ENCODE measurements around the gene NXNL2.

NXNL2 gene

DNA sequence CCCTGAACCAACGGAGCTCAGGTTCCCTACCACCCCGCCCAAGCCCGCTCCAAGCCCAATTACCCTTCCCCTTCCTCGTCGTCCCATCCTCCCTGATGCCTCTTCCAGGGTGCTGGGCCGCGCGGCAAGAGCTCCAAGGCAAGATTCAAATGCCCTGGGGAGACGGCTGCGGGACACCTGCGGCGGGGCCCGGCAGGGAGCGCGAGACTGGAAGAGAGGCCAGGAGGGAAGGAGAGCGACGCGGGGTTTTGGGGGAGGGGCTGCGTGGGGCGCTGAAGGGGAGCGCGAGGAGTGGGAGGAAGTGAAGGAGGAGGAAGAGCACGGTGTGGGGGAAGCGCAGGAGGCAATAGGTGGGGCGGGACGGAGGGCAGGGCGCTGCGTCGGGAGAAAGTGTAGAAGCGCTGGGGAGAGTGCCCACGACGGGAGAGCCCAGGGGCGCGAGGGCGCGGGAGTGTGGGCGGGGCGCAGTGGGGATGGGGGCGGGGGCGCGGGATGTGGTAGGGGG, 975 bp upstream of the NXNL2 start:
- no peak for DNase-seq

DNA sequence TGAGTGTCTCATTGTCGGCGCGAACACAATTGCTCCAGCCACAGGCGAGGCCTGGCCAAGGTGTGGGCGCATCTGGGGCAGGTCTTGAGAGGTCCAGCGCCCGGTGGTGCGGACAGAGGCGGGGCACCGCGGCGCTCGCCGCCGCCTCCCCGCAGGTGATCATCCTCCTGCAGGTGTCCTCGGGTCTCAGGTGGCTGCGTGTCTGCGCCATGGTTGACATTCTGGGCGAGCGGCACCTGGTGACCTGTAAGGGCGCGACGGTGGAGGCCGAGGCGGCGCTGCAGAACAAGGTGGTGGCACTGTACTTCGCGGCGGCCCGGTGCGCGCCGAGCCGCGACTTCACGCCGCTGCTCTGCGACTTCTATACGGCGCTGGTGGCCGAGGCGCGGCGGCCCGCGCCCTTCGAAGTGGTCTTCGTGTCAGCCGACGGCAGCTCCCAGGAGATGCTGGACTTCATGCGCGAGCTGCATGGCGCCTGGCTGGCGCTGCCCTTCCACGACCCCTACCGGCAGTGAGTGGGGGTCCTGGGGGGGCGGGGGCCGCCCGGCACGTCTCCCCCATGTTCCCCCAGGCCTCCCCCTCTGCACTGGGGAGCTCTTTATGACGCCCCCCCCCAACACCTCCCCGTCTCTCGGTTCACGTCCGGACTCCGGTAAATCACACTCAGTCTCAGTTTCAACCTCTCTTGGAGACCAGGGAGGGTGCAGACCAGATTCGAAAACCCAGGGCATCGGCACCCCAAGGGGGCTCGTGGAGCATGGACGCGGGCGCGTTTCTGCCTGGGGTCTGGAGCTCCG, 446 bp downstream of the NXNL2 start:
- DNase-seq: no peak

DNA sequence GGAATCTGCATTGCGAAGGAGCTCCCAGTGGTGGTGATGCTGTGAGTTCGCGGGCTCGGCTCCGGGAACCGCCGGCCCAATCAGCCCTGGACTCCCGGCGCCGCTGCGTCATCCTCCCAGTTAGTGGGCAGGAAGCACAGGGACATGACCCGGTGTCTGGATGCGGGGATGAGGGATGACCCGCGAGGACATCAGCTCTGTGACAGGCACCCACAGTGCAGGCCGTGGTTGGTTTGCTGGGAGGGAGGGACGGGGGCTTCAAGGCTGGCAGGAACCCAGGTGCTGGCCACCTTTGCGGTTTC, 996 bp downstream of the NXNL2 start:
- no peak for DNase-seq

DNA sequence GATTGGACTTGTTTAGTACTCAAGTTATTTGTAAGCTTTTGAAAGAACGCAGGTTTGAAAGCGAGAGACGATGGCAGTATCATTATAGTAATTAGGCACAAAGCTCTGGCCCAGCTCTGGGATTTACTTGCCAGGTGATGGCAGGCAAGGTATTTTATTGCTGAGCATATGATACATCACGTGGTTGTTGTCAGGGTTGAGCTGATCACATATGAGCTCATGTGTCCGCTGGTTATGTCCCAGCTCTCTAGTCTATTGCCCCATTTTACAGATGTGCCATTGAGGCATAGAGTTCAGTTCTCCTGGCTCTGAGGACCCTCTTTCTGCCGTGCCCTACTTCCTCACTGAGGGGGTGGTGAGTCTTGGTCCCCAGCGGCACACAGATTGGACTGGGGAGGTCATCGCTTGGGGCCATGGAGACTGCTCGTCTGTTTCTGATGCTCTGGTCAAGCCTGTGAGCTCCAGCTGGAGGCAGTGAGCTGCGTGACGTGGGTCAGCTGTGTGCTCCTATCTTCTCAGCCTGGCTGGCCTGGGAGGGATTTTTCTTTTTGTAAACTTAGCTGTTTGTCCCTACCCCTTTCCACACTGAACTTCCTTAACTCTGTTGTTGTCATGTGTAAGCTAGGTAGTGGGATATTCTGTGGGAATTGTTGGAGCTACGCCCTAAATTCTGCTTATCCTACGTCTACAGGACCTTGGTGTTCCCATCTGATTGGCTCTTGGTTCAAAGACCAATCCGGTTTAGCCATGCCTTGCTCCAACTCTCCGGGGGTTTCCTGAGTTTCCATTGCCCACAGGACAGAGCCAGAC, 2.2 kb downstream of the NXNL2 start:
- no peak for DNase-seq

DNA sequence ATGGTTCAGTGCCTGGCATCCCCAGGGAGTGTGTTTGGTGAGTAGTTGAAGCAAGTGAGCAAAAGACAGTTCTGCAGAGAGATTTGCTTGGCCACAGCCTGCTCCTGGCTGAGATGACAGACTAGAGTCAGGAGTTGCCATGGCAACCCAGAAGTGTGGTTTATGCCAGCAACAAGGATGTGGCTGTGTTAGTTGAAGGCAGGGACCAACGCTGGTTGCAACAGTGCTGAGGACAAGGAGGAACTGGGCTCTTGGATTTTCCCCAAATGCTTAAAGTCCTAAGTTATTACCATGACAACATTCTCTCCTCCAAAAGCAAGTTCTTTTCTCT, 2.7 kb downstream of the NXNL2 start:
- peak in 1 of 2 experiments; percentile 0 for DNase-seq

DNA sequence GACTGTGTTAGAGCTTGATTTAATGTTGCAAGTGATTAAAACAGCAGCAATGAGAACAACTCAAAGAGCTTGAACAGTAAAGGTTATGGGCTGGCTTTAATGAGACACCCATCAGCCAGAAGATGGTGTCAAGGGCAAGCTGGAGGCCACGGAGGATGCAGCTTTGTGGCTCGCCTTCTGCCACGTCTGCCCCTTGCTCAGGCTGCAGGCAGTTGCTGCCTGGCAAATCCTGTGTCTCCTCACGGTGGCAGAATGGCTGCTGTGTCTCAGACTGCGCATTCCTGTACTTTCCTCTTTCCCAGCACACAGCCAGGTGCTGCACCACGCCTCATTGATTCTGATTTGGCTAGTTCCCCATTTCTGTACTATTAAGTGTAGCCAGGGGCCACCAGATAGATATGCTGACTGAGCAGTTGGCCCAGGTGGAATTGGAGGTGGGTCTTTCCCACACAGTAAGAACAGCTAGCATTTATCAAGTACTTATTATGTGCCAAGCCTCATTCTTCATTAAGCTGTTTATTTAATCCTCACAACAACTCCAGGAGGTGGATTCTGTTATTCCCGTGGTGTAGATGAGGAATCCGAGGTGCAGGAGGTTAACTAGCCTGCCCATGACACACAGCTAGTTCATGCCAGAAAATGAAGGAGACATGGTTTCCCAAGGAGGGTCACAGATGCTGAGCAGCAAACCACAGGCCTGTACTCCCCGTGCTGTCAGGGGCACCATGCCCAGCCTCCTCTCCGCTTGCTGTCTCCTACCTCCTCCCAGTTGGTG, 3.5 kb downstream of the NXNL2 start:
- DNase-seq: no peak

DNA sequence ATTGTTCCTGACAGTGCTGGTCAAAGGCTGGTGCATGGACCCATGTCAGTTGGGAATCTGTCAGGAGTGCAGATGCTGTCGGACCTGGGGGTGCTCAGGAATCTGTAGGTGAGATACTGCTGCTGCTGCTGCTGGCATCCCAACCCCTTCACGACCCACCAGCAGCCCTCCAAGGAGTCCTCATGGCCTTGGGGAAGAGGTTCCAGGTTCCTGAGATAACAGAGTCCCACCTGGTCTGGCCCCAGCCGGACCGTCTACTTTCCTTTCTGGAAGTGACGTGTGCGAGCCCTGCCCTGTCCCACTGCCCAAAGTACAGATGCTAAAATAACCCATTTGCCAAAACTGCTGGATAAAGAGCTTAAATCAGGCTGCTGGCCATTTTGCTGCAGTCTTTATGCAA, 4.3 kb downstream of the NXNL2 start:
- no peak for DNase-seq

DNA sequence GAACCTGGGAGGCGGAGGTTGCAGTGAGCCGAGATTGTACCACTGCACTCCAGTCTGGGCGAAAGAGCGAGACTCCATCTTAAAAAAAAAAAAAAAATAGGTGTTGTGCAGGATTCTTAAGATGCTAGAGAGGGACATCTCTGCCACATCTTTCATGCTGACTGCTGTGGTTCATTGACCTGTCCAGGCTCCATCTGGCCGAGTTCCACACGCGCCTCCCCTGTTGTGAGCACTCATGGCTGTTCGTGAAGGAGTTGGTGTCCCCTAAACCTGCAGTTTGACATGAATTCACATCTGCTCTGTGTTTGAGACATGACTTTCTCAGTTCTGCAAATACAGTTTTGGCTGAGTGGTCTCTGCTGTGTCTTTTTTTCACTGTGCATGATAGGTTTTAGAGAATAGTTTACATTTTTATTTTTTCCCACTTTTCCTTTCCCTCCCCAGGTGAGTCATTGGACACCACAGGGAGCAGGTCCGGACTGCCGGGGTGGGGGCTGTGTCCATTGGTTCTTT, 5.3 kb downstream of the NXNL2 start:
- DNase-seq: no peak

DNA sequence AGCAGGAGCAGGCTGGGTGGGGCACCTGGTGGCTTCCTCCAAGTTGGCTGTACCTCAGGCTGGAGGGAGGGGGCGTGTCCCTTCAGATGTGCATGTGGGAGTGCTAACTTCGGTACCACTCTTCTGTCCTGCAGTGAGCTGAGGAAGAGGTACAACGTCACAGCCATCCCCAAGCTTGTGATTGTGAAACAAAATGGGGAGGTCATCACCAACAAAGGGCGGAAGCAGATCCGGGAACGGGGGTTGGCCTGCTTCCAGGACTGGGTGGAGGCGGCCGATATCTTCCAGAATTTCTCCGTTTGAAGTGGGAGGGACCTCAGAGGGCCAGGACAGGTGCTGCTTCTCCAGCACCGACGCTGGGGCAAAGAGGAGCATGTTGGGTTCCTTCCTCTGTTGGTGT, 9.3 kb downstream of the NXNL2 start:
- no peak for DNase-seq

DNA sequence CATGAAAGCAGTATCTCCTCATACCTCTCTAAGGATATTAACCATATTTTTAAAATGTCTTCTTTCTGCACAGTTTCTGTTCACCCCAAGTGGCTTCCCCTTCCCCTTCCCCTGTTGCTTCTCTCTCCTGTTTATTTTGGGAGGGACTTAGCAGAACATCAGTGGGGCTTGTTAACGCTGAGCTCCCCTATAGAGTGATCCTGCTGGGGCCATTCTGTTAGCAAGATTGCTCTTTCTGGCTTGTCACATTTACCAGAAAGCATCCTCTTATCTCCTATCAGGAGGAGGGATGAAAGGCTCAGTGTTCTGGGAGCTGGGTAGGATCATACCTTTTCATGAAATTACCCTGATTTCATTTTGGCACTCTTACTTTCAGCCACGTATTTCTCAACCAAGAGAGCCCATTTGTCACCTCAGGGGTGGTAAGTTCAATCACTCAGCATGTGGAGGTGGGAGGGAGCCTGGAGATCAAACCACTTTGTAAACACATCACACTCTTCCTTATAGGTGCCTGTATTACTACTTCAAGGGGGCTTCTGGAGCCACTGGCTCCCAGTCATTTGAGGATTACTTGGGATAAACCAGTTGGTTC, 16.7 kb downstream of the NXNL2 start:
- no peak for DNase-seq

DNA sequence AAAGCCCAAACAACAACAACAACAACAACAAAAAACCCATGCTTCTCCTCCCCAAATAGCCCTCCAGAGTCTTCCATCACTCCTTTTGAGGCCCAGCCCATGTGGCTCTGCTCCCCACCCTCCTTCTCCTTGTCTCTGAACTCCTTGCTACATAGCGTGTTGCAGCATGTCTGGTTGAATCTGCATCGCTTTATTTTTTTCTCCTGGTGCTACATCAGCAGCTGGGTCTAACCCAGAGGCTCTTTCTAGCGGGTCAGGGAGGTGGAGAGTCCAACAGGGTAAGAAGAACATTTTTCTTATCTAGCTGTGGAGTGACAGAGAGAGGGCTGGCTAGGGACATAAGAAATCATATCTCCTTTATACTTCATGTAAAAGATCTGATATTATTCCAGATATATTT, 18.4 kb downstream of the NXNL2 start:
- DNase-seq: no peak

DNA sequence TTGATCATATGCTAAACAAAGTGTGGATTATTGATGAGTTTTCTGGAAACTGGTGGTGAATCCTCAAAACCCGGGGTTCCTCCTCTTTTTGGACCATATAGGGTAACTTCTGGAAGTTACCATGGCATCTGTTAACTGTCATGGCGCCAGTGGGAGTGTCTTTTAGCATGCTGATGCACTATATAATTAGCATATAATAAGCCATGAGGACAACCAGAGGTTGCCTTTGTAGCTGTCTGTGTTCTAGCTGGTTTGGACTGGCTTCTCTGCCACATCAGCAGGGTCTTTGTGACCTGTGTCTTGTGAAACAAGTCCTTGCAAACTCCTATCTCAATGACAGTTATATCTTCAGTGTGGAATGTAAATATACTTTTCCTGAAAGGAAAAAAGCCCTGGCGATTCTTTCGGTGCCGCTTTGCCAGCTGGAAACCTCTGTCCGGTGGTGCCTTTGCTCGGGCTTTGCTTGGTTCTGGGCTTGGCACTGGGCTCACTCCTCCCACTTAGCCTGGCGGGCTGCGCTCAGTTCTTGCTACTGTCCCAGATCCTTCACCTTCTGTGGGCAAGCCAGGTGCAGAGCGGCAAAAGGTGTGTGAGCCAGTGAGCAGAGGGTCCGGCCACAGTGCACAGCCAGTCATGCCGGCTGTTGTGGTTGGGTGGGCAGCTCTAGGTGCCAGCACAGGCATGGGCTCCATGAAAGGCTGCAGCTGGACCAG, 20.4 kb downstream of the NXNL2 start:
- DNase-seq: no peak

DNA sequence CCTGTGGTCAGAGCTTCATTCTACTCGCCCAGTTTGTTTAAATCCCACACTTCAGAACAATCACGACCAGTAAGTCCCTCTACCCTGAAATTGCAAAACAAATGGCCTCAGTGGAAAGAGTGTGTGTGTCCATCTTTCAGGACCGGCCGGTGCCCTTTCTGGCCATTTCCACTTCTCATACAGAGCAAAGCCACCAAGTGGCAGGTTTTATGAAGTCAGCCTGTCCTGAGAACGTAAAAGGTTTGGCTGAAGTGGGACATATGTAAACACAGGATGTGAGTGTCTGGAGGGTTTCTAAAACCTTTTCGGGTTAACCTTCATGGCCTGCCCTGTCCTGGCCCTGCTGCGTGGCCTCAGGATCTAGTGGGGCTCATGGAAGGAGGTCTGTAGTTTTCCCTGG, 24.7 kb downstream of the NXNL2 start:
- no peak for DNase-seq

DNA sequence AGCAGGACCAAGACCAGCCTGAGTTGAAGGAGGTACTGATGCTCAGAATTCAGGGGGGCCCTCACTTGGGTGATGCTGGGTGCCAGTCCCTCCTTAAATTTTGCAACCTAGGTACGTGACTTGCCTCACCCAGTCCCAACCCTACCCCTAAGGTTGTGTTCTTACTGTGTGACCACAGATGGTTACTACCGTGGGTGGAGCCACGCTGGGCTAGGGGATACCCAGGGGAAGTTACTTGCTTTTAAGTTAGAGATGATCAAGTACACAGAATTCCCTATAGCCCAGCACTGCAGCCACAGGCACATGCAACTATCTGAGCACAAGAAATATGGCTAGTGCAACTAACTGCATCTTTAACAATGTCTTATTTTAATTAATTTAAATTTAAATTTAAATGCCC, 32.9 kb downstream of the NXNL2 start:
- no peak for DNase-seq

DNA sequence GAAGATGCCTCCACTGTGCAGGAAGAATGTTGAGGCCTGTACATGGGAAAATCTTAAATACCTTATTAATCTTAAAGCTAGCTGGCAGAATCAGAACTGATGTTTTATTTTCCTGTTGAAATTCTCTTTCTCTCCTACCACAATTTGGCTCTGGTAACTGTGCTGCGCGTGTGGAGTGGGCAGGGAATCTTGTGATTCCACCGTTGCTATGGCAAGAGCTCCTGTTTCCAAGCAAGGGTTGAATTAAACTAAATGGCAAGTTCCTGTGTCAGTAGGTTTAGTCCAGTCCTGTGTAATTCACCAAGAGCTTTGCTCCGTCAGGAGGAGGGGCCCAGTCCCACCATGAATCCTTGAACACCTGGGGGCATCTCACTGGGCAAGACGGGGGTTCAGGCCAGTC, 36.4 kb downstream of the NXNL2 start:
- DNase-seq: no peak

DNA sequence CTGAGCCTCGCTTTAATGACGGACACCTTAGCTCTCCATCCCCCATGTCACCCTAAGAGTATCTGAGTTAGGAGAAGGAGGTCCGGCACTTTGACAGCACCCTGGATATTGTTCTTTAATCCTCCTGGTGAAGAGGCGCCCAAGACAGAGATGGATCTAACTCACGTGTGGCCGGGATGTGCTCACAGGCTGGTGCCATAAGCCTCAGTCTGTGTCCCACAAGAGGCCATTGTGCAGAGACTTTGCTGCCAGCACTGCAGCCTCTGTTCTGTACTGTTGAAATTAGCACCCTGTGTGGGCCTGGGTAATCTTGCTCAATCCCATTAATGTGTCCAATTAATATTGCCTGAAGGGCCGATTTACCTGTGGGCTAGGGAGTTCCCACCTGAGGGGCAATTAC, 37.7 kb downstream of the NXNL2 start:
- DNase-seq: no peak

DNA sequence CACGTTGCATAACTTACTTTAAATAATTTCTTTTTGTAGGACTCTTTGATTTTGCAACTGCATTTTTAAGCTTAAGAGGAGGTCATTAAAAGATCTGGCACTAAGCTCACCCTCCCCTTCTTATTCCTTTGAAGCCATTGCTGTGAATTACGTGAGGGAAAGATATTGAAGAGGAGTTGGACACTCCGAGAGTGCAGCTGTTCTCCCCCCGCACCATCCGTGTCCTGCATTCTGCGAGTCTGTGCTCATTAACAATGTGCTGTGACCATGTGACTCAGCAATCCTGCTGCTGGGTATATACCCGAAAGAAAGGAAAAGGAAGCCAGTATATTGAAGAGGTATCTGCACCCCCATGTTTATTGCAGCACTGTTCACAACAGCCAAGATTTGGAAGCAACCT, 40.0 kb downstream of the NXNL2 start:
- no peak for DNase-seq

DNA sequence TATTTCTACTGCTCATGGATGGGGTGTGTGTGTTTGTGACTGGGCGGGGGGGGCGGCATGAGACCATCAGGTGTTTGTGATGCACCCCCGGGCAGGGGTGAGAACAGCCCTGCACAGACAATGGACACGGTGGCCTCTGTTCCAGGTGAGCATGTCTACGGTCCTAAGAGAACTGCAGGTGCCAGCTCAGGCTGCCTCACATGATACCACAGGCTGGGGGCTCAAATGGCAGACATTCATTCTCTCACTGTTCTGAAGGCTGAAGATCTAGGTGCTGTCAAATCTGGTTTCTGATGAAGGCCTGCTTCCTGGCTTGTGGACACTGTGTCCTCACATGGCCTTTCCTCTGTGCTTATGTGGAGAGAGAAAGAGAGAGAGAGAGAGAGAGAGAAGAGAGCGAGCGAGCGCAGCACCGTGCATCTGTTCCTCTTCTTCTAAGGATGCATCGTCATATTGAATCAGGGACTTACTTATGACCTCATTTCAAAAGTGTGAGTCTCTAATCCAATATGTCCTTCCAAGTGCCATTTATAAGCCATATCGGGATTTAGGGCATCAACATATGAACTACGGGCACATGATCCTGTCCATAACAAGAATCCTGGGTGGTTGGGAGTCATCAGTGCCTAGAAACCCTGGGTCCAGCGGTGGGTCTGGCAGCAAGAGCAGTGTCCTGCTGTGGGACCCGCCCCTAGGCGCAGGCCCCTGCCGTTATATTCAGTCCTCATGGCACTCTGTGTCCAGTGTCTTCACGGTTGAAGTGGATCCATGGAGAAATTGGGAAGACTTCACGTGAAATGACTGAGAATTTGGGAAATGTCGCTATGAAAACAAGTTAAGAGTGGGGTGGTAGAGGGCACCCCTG, 42.5 kb downstream of the NXNL2 start:
- no peak for DNase-seq

DNA sequence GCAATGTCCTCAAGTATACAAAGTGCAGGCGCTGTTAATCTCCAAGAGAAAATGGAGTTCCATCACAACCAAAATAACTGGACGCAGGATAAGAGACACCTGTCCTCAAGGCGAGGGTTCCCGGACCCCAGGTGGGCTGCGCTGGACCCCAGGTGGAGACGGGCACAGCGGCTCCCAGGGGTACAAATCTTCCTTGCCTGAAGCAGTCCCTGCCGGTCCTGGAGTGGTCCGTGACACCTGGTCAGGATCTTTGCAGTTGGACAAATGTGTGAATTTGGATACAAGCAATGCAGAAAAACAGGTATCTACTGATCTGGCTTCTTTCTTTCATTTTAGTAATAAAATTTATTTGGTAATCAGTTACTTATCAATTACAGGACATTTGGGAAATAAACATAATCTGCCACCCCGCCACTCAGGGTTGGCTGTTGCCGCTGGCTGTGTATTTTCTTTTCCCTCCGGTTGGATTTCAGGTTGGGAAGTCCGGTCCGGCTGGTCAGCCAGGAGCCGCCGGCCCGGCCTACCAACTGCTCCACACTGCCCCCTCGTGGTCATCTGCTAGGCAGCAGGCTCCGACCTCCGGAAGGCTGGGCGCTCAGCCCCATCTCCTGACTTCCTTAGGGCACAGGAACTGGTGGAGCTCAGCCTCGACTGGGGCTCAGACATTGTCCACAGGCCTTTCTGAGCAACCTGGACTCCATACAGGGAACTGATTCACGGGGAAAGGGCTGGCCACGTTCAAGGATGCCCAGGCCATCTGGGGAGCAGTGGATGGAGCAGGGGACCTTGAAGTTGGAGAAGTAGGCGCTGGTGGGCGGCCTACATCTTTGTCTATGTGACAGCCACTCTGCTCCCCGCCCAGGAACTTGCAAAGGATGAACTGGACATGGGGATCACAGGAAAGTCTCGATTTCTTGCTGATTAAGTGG, 43.4 kb downstream of the NXNL2 start:
- peak in 1 of 2 experiments; percentile 49 for DNase-seq

DNA sequence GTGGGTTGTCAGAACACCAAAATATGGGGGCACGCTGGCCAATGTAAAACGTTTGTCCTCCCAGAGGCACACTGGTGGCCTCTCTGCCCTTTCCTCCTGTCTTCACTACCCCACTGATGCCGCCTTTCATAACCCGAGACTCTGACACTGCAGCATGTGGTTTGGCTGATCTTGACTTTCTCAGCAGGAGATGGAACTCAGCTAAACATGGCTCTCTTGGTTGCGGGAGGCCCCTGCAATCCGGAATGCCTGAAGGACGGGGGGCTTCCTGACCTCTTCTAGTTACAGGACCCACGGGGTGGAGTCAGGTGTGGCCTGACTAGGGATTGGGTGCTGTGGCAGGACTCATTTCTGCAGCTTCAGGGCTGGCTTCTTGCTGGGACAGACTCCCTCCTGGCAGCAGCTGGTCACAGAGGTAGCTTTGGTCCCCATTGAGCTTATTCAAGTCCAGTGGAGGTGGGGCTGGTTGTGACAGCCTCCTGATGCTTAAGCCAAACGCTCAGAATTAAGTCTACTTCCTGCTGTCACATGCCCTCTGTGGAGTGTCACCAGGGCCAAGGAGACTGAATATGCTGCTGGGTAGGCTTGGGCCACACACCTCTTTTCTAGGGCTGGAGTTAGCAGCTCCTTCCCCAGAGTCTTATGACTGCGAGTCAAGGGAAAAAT, 44.2 kb downstream of the NXNL2 start:
- no peak for DNase-seq
